Activated naive CD8-positive, alpha-beta T cell treated with anti-CD3 and anti-CD28 coated beads, Interleukin-2, amount 50 U/mL, for 16 hours (primary cell): ENCODE data around the gene LRP1-AS.

ENCODE experiments used
- DNase-seq: peaks from one replicate; pipeline ENCODE4 v3.0.0-alpha.2; 2020; ENCODE audit warnings: low read depth, low spot score

LRP1-AS gene

GRCh38 chr12:57099047-57099714 is 48.2 kb downstream of the LRP1-AS start:
- no peak for DNase-seq

GRCh38 chr12:57098546-57098945 is 48.9 kb downstream of the LRP1-AS start:
- no peak for DNase-seq

DNA sequence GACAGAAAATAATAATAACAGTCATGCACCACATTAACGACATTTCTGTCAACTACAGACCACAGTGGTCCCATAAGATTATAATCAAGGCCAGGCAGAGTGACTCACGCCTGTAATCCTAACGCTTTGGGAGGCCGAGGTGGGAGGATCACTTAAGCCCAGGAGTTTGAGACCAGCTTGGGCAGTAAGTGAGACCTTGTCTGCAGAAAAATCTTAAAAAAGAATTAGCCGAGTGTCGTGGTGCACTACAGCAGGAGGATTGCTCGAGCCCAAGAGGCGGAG is 49.9 kb downstream of the LRP1-AS start:
- DNase-seq: no peak

DNA sequence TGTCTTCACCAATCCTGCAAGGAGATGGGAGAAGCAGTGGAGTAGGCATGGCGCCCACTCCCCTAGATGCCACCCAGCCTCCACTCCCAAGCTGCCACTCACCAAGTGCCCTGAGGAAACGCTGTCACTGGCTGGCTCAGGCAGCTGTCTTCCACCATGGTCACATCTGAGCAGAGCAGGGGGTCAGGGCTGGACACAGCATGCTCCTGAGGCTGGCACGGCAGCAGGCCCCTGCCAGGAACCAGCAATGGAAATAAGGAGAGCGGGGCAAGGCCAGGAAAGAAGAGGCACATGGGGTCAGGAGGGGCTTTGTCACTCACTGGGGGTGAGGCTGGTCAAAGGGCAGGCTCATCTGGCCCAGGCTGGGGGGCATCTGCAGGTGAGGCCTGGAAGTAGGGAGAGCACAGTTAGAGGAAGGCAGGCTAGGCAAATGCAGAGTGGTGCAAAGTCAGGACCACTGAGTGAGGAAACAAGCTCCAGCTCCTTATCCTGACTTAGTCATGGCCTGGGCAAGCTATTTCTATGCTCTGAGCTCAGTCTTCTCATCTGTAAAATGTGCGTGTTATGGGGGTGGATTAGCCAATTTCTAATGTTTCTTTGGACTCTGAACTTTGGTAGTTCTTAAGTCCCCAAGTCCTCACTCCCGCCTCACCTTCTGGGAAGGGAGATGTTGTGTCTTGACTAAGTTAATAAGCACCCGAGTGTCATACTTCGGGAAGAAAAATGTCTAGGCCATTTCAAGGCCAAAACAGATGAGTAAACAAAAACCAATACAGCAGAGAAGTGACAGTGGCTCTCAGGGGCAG is 50.5 kb downstream of the LRP1-AS start:
- DNase-seq: no peak

DNA sequence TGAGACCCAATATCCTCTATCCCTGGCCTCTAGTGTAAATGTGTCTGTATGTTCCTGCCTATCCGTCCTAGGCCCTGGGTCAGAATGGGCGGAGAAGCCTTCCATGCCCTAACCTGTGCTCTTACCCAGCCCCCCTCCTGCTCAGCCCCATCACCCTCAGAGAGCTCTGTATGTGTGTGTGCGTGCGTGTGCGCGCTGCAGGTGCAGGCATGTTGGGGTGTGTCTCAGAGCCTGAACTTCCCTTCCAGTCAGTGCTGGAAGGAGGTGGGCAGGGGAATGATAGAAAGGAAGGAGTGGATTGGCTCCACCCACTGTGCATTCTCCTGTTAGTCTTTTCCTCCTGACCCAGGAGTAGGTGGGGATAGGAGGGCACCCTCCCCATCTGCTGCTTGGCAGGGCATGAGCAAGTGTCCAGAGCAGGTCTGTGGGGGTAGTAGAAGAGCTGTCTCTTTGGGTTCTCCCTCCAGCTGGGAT is 51.3 kb downstream of the LRP1-AS start:
- DNase-seq: no peak

DNA sequence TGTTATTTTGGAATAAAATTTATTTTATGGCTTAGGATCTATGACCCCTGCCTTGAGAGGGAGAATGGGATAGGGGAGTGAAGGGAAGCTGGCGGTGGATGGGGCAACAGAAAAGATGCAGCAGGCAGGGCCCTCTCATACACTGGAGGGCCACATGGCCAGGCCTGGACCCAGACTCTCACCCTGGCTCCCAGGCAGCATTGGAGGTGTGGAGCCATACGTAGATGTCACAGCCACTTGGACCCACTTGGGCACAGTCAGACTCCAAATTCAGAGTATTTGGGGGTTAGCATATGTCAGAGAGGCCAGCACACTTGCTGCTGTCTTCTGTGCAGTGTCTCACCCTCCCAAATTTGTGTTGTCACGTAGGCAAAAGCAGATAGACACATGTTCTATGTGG is 52.0 kb downstream of the LRP1-AS start:
- DNase-seq: no peak
